Right lobe of liver (tissue), 6 donors: ENCODE measurements around the gene MNT. TPM values are rescaled to one million over a fixed set of nuclear protein-coding genes. Genes with fewer than 3 reads are reported as not detected.

ENCODE experiments used
- ATAC-seq, 4 donors: fragments of 200-7000 bp; cut with Tn5 transposase; one replicate each; pipeline ENCODE4 v1.9.1; 2020; ENCODE audit warnings: mild to moderate bottlenecking in 4 of 4, moderate library complexity in 4 of 4
- DNase-seq, 3 donors: peaks; one replicate each; pipeline ENCODE4 v3.0.0-alpha.2; 2020
- H3K27ac ChIP-seq, 3 donors: fragments of 200-600 bp; one replicate each; pipeline ENCODE4 v1.8.0; 2022
- H3K27me3 ChIP-seq, 2 donors: fragments of 200-600 bp; one replicate each; pipeline ENCODE4 v1.8.0; 2022
- H3K36me3 ChIP-seq, 4 donors: fragments of 200-600 bp; sonication (generic) in 1 of 4; one replicate each; pipeline versions ENCODE4 v1.5.1 to v1.8.0; 2017 to 2022; ENCODE audit warnings: control low read depth in 1 of 4
- H3K4me1 ChIP-seq, 4 donors: fragments of 200-600 bp; sonication (generic) in 1 of 4; one replicate each; pipeline versions ENCODE4 v1.5.1 to v1.8.0; 2017 to 2022; ENCODE audit warnings: control low read depth in 1 of 4
- H3K4me3 ChIP-seq, 3 donors: fragments of 200-600 bp; one replicate each; pipeline ENCODE4 v1.8.0; 2022
- H3K9me3 ChIP-seq, 4 donors: fragments of 200-600 bp; sonication (generic) in 1 of 4; one replicate each; pipeline versions ENCODE4 v1.5.1 to v1.8.0; 2017 to 2022; ENCODE audit warnings: control low read depth in 1 of 4
- CTCF ChIP-seq, 4 donors: fragments of 200-600 bp in 3 of 4; fragments of 450-650 bp in 1 of 4; IDR thresholded peaks; one replicate each; pipeline versions ENCODE4 v1.5.1 to v1.8.0; 2016 to 2022; ENCODE audit warnings: antibody characterized with exemption in 4 of 4, mild to moderate bottlenecking in 2 of 4
- POLR2A ChIP-seq: fragments of 450-650 bp; IDR thresholded peaks from one replicate; pipeline ENCODE4 v1.6.1; 2017; ENCODE audit warnings: antibody characterized with exemption, mild to moderate bottlenecking
- WGBS: methylation state at CpG from one replicate; pipeline ENCODE4 v1.1.6; 2018; ENCODE audit warnings: low coverage, low lambda C conversion rate; ENCODE audit not compliant: insufficient coverage; ENCODE audit errors: missing lambda C conversion rate; 5-methylcytosine and 5-hydroxymethylcytosine counted together
- intact Hi-C, 2 donors: fragments of 100-400 bp; cut with DNase I; formaldehyde crosslinking; loops; one replicate each; pipeline versions ENCODE4 v1.11.2 to v1.14.1; 2022
- total RNA-seq, 6 experiments: library from RNA; depleted of rRNA in 2 of 6; stranded (reverse); fragments of >200 nt in 2 of 6; fragmentation: NEBNext Ultra II Directional in 3 of 6; extraction: Animal tissue kit (Norgen Biotek cat#: 25700) in 3 of 6; gene quantifications; one replicate each; pipeline versions ENCODE4 v1.1.0 to v1.2.4, GENCODE V29; 2016 to 2023
- donor health status: DM: no; HTN: yes; CAD: no.
- donor health status: DM: no; HTN: no; CAD: no.
- donor health status: DM: no; HTN: no; CAD: no.
- donor health status: DM: no; HTN: yes; CAD: no.
- donor health status: DM: no; HTN: yes; CAD: no.

MNT gene
- total RNA-seq, 6 experiments from 2014 or later = 3.3 to 12.6 (median 7.0) TPM

- no peak overlapping the region for H3K27ac ChIP-seq
- DNase-seq (no peak), ATAC-seq (no peak)
- WGBS = 76% methylated on average over 2 of the region's 5 CpGs
- no peaks in the 10 kb centered on the region for H3K4me1 ChIP-seq
- no peak for TF ChIP-seq CTCF (IDR thresholded peaks at IDR 0.05)
- TF ChIP-seq POLR2A = no peak
- H3K4me3 ChIP-seq = no peak overlapping the region
- intact Hi-C loops = no loop called here
- no peaks in the 10 kb centered on the region for H3K27me3 ChIP-seq
- H3K9me3 ChIP-seq = no peaks in the 10 kb centered on the region
- peaks cover 0 to 40% (median 9%) of the 10 kb centered on the region in 4 donors for H3K36me3 ChIP-seq
Measured at GRCh38 chr17:2436316-2436905, 35.6 kb upstream of the MNT start.

- Histone ChIP-seq H3K27ac (no peak overlapping the region), H3K27me3 (no peaks in the 10 kb centered on the region), H3K9me3 (no peaks in the 10 kb centered on the region), H3K4me1 (no peaks in the 10 kb centered on the region), H3K36me3 (peaks cover 0 to 37% (median 9%) of the 10 kb centered on the region in 4 donors), H3K4me3 (no peak overlapping the region)
- DNase-seq (no peak), ATAC-seq (no peak)
- TF ChIP-seq POLR2A (no peak), CTCF (IDR thresholded peaks at IDR 0.05) (no peak)
- intact Hi-C loops = no loop called here
- 85% methylated on average over 2 of the region's 9 CpGs for WGBS
Measured at GRCh38 chr17:2435862-2436261, 35.0 kb upstream of the MNT start.

GRCh38 chr17:2435181-2435741, 34.4 kb upstream of the MNT start:
- peaks cover 0 to 37% (median 9%) of the 10 kb centered on the region in 4 donors for H3K36me3 ChIP-seq
- no peak for DNase-seq

GRCh38 chr17:2433696-2434095, 32.8 kb upstream of the MNT start:
- Histone ChIP-seq H3K27ac (no peak overlapping the region), H3K4me3 (no peak overlapping the region), H3K27me3 (no peaks in the 10 kb centered on the region), H3K36me3 (peaks cover 0 to 26% (median 5%) of the 10 kb centered on the region in 4 donors), H3K9me3 (no peaks in the 10 kb centered on the region), H3K4me1 (no peaks in the 10 kb centered on the region)
- intact Hi-C loops = no loop called here
- TF ChIP-seq POLR2A (no peak), CTCF (IDR thresholded peaks at IDR 0.05) (no peak)
- ATAC-seq (no peak), DNase-seq (no peak)
- WGBS = 77% methylated on average over 11 of the region's 11 CpGs

More at GRCh38 chr17:2435181-2435741, 34.4 kb upstream of the MNT start:
- 73% methylated on average over 8 of the region's 9 CpGs for WGBS
- Histone ChIP-seq H3K4me1 (no peaks in the 10 kb centered on the region), H3K9me3 (no peaks in the 10 kb centered on the region), H3K27ac (no peak overlapping the region), H3K4me3 (no peak overlapping the region), H3K27me3 (no peaks in the 10 kb centered on the region)
- TF ChIP-seq POLR2A (no peak), CTCF (IDR thresholded peaks at IDR 0.05) (no peak)
- ATAC-seq = no peak
- intact Hi-C loops = no loop called here
